Measurements from ENCODE around the gene SYS1.

Gene SYS1

GRCh38 chr20:45361793-45362192 is 1.2 kb upstream of the SYS1 start:
- H3K4me3 ChIP-seq (ENCODE audit: low read depth in 1 of 2, low read length in 2 of 2) = no peak overlapping the region
- peaks cover 27 to 36% of the 10 kb centered on the region in 2 donors for H3K4me1 ChIP-seq (ENCODE audit: control insufficient read depth in 1 of 2, insufficient read depth in 2 of 2, low read length in 2 of 2)
- H3K9me3 ChIP-seq (ENCODE audit: control insufficient read depth in 1 of 2, low read length in 2 of 2) = no peaks in the 10 kb centered on the region
- H3K27ac ChIP-seq (ENCODE audit: low read length) = no peak overlapping the region
- H3K36me3 ChIP-seq (ENCODE audit: control insufficient read depth in 1 of 2, insufficient read depth in 2 of 2, low read length in 2 of 2) = peaks cover 13 to 32% of the 10 kb centered on the region in 2 donors
- no peaks in the 10 kb centered on the region for H3K27me3 ChIP-seq (ENCODE audit: low read depth, low read length)

- Histone ChIP-seq H3K27me3 (ENCODE audit: low read depth, low read length) (no peaks in the 10 kb centered on the region), H3K4me3 (ENCODE audit: low read depth in 1 of 2, low read length in 2 of 2) (peak overlapping the region; percentile 74 to 83), H3K4me1 (ENCODE audit: control insufficient read depth in 1 of 2, insufficient read depth in 2 of 2, low read length in 2 of 2) (peaks cover 15 to 28% of the 10 kb centered on the region in 2 donors), H3K27ac (ENCODE audit: low read length) (peak overlapping the region; percentile 88), H3K9me3 (ENCODE audit: control insufficient read depth in 1 of 2, low read length in 2 of 2) (no peaks in the 10 kb centered on the region), H3K36me3 (ENCODE audit: control insufficient read depth in 1 of 2, insufficient read depth in 2 of 2, low read length in 2 of 2) (peaks cover 31 to 44% of the 10 kb centered on the region in 2 donors)
These were observed 896 bp downstream of the SYS1 start for GRCh38 chr20:45363611-45364492.

GRCh38 chr20:45365444-45365970 is 2.6 kb downstream of the SYS1 start:
- Histone ChIP-seq H3K4me1 (ENCODE audit: control insufficient read depth in 1 of 2, insufficient read depth in 2 of 2, low read length in 2 of 2) (peaks cover 8 to 14% of the 10 kb centered on the region in 2 donors), H3K9me3 (ENCODE audit: control insufficient read depth in 1 of 2, low read length in 2 of 2) (no peaks in the 10 kb centered on the region), H3K27me3 (ENCODE audit: low read depth, low read length) (no peaks in the 10 kb centered on the region), H3K36me3 (ENCODE audit: control insufficient read depth in 1 of 2, insufficient read depth in 2 of 2, low read length in 2 of 2) (peaks cover 31 to 41% of the 10 kb centered on the region in 2 donors), H3K27ac (ENCODE audit: low read length) (no peak overlapping the region), H3K4me3 (ENCODE audit: low read depth in 1 of 2, low read length in 2 of 2) (no peak overlapping the region)

GRCh38 chr20:45366192-45366591 is 3.2 kb downstream of the SYS1 start:
- no peak overlapping the region for H3K4me3 ChIP-seq (ENCODE audit: low read depth in 1 of 2, low read length in 2 of 2)

GRCh38 chr20:45366631-45367030 is 3.7 kb downstream of the SYS1 start:
- H3K27ac ChIP-seq (ENCODE audit: low read length) = no peak overlapping the region
- H3K4me1 ChIP-seq (ENCODE audit: control insufficient read depth in 1 of 2, insufficient read depth in 2 of 2, low read length in 2 of 2) = peaks cover 8 to 14% of the 10 kb centered on the region in 2 donors
- H3K4me3 ChIP-seq (ENCODE audit: low read depth in 1 of 2, low read length in 2 of 2) = no peak overlapping the region
- H3K36me3 ChIP-seq (ENCODE audit: control insufficient read depth in 1 of 2, insufficient read depth in 2 of 2, low read length in 2 of 2) = peaks cover 31 to 41% of the 10 kb centered on the region in 2 donors
- H3K27me3 ChIP-seq (ENCODE audit: low read depth, low read length) = no peaks in the 10 kb centered on the region
- no peaks in the 10 kb centered on the region for H3K9me3 ChIP-seq (ENCODE audit: control insufficient read depth in 1 of 2, low read length in 2 of 2)

More at GRCh38 chr20:45366192-45366591, 3.2 kb downstream of the SYS1 start:
- no peak overlapping the region for H3K27ac ChIP-seq (ENCODE audit: low read length)
- no peaks in the 10 kb centered on the region for H3K27me3 ChIP-seq (ENCODE audit: low read depth, low read length)
- H3K36me3 ChIP-seq (ENCODE audit: control insufficient read depth in 1 of 2, insufficient read depth in 2 of 2, low read length in 2 of 2) = peaks cover 31 to 41% of the 10 kb centered on the region in 2 donors
- H3K9me3 ChIP-seq (ENCODE audit: control insufficient read depth in 1 of 2, low read length in 2 of 2) = no peaks in the 10 kb centered on the region
- peaks cover 8 to 14% of the 10 kb centered on the region in 2 donors for H3K4me1 ChIP-seq (ENCODE audit: control insufficient read depth in 1 of 2, insufficient read depth in 2 of 2, low read length in 2 of 2)

GRCh38 chr20:45367126-45367525 is 4.2 kb downstream of the SYS1 start:
- Histone ChIP-seq H3K27me3 (ENCODE audit: low read depth, low read length) (no peaks in the 10 kb centered on the region), H3K36me3 (ENCODE audit: control insufficient read depth in 1 of 2, insufficient read depth in 2 of 2, low read length in 2 of 2) (peaks cover 31 to 41% of the 10 kb centered on the region in 2 donors), H3K27ac (ENCODE audit: low read length) (no peak overlapping the region), H3K4me3 (ENCODE audit: low read depth in 1 of 2, low read length in 2 of 2) (no peak overlapping the region), H3K4me1 (ENCODE audit: control insufficient read depth in 1 of 2, insufficient read depth in 2 of 2, low read length in 2 of 2) (peaks cover 8 to 17% of the 10 kb centered on the region in 2 donors), H3K9me3 (ENCODE audit: control insufficient read depth in 1 of 2, low read length in 2 of 2) (no peaks in the 10 kb centered on the region)

GRCh38 chr20:45368221-45368980 is 5.4 kb downstream of the SYS1 start:
- no peak overlapping the region for H3K27ac ChIP-seq (ENCODE audit: low read length)
- H3K36me3 ChIP-seq (ENCODE audit: control insufficient read depth in 1 of 2, insufficient read depth in 2 of 2, low read length in 2 of 2) = peaks cover 31 to 38% of the 10 kb centered on the region in 2 donors
- no peaks in the 10 kb centered on the region for H3K27me3 ChIP-seq (ENCODE audit: low read depth, low read length)
- H3K4me1 ChIP-seq (ENCODE audit: control insufficient read depth in 1 of 2, insufficient read depth in 2 of 2, low read length in 2 of 2) = peaks cover 8 to 28% of the 10 kb centered on the region in 2 donors
- H3K4me3 ChIP-seq (ENCODE audit: low read depth in 1 of 2, low read length in 2 of 2) = no peak overlapping the region
- H3K9me3 ChIP-seq (ENCODE audit: control insufficient read depth in 1 of 2, low read length in 2 of 2) = no peaks in the 10 kb centered on the region

GRCh38 chr20:45370571-45371160 is 7.7 kb downstream of the SYS1 start:
- Histone ChIP-seq H3K9me3 (ENCODE audit: control insufficient read depth in 1 of 2, low read length in 2 of 2) (no peaks in the 10 kb centered on the region), H3K36me3 (ENCODE audit: control insufficient read depth in 1 of 2, insufficient read depth in 2 of 2, low read length in 2 of 2) (peaks cover 28 to 32% of the 10 kb centered on the region in 2 donors), H3K27ac (ENCODE audit: low read length) (no peak overlapping the region), H3K27me3 (ENCODE audit: low read depth, low read length) (no peaks in the 10 kb centered on the region), H3K4me1 (ENCODE audit: control insufficient read depth in 1 of 2, insufficient read depth in 2 of 2, low read length in 2 of 2) (peaks cover 0 to 15% of the 10 kb centered on the region in 2 donors), H3K4me3 (ENCODE audit: low read depth in 1 of 2, low read length in 2 of 2) (no peak overlapping the region)

GRCh38 chr20:45372241-45372640 is 9.3 kb downstream of the SYS1 start:
- Histone ChIP-seq H3K27me3 (ENCODE audit: low read depth, low read length) (no peaks in the 10 kb centered on the region), H3K27ac (ENCODE audit: low read length) (no peak overlapping the region), H3K36me3 (ENCODE audit: control insufficient read depth in 1 of 2, insufficient read depth in 2 of 2, low read length in 2 of 2) (peaks cover 13 to 17% of the 10 kb centered on the region in 2 donors), H3K4me3 (ENCODE audit: low read depth in 1 of 2, low read length in 2 of 2) (peak overlapping the region in 1 of 2 donors; percentile 24), H3K9me3 (ENCODE audit: control insufficient read depth in 1 of 2, low read length in 2 of 2) (no peaks in the 10 kb centered on the region), H3K4me1 (ENCODE audit: control insufficient read depth in 1 of 2, insufficient read depth in 2 of 2, low read length in 2 of 2) (peaks cover 0 to 15% of the 10 kb centered on the region in 2 donors)

- no peaks in the 10 kb centered on the region for H3K9me3 ChIP-seq (ENCODE audit: control insufficient read depth in 1 of 2, low read length in 2 of 2)
- peak overlapping the region; percentile 67 to 68 for H3K4me3 ChIP-seq (ENCODE audit: low read depth in 1 of 2, low read length in 2 of 2)
- H3K27ac ChIP-seq (ENCODE audit: low read length) = peak overlapping the region; percentile 56
These were observed 9.8 kb downstream of the SYS1 start for GRCh38 chr20:45372646-45373352.

More at GRCh38 chr20:45372646-45373352, 9.8 kb downstream of the SYS1 start:
- H3K4me1 ChIP-seq (ENCODE audit: control insufficient read depth in 1 of 2, insufficient read depth in 2 of 2, low read length in 2 of 2) = peaks cover 0 to 15% of the 10 kb centered on the region in 2 donors
- H3K27me3 ChIP-seq (ENCODE audit: low read depth, low read length) = no peaks in the 10 kb centered on the region
- H3K36me3 ChIP-seq (ENCODE audit: control insufficient read depth in 1 of 2, insufficient read depth in 2 of 2, low read length in 2 of 2) = peaks cover 8 to 11% of the 10 kb centered on the region in 2 donors

Measured in muscle layer of duodenum (tissue), 2 donors.